Activated naive CD8-positive, alpha-beta T cell (primary cell): ENCODE results near the gene PIGU.

ENCODE experiments used
- H3K27ac Mint-ChIP-seq: one replicate; pipeline ENCODE4 v1.8.0; 2021; ENCODE audit warnings: mixed read lengths
- H3K27me3 Mint-ChIP-seq: one replicate; pipeline ENCODE4 v1.8.0; 2021; ENCODE audit warnings: mixed read lengths
- H3K36me3 Mint-ChIP-seq: one replicate; pipeline ENCODE4 v1.8.0; 2021; ENCODE audit warnings: mixed read lengths
- H3K4me1 Mint-ChIP-seq: one replicate; pipeline ENCODE4 v1.8.0; 2021; ENCODE audit warnings: low read depth, mixed read lengths
- H3K4me3 Mint-ChIP-seq: one replicate; pipeline ENCODE4 v1.8.0; 2021; ENCODE audit warnings: mild to moderate bottlenecking, mixed read lengths
- H3K9me3 Mint-ChIP-seq: one replicate; pipeline ENCODE4 v1.8.0; 2021; ENCODE audit warnings: low read depth, mixed read lengths

PIGU gene

GRCh38 chr20:34512266-34512954 lies 164.5 kb downstream of the PIGU start:
- Mint-ChIP-seq H3K27me3 (no peaks in the 10 kb centered on the region), H3K4me3 (no peak overlapping the region), H3K4me1 (peaks cover 14% of the 10 kb centered on the region), H3K9me3 (no peaks in the 10 kb centered on the region), H3K36me3 (no peaks in the 10 kb centered on the region), H3K27ac (peak overlapping the region; percentile 50)

GRCh38 chr20:34511891-34512265 lies 165.0 kb downstream of the PIGU start:
- Mint-ChIP-seq H3K27ac (peak overlapping the region; percentile 50), H3K4me3 (no peak overlapping the region)

DNA sequence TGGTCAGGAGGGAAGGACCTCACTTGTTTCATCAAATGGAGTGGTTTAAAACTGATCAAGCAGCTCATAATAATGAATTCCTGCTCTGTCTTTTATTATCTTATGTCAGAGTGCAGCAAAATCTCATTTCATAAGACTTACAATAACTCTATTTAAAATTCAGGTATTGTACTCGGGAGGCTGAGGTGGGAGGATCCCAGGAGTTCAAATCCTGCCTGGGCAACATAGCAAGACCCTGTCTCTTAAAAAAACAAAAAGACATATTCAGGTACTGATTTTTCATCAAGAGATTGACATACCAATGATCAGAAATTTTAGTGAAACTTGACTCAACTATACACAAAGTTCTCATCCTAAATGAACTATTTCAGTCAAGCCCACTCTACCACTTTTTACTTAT lies 166.3 kb downstream of the PIGU start:
- H3K27me3 Mint-ChIP-seq = no peaks in the 10 kb centered on the region
- peak overlapping the region; percentile 28 for H3K27ac Mint-ChIP-seq
- no peaks in the 10 kb centered on the region for H3K36me3 Mint-ChIP-seq
- peaks cover 13% of the 10 kb centered on the region for H3K4me1 Mint-ChIP-seq
- H3K4me3 Mint-ChIP-seq = no peak overlapping the region
- no peaks in the 10 kb centered on the region for H3K9me3 Mint-ChIP-seq

More at GRCh38 chr20:34511891-34512265, 165.0 kb downstream of the PIGU start:
- Mint-ChIP-seq H3K36me3 (no peaks in the 10 kb centered on the region), H3K4me1 (peaks cover 14% of the 10 kb centered on the region), H3K9me3 (no peaks in the 10 kb centered on the region), H3K27me3 (no peaks in the 10 kb centered on the region)
